C1 segment of cervical spinal cord (tissue), 14 donors: ENCODE data around the gene DNM3.

Experiments
- DNase-seq, 14 donors: peaks; one replicate each; lab custom pipeline; 2025; lab: John Stamatoyannopoulos, UW

DNM3 gene

DNA sequence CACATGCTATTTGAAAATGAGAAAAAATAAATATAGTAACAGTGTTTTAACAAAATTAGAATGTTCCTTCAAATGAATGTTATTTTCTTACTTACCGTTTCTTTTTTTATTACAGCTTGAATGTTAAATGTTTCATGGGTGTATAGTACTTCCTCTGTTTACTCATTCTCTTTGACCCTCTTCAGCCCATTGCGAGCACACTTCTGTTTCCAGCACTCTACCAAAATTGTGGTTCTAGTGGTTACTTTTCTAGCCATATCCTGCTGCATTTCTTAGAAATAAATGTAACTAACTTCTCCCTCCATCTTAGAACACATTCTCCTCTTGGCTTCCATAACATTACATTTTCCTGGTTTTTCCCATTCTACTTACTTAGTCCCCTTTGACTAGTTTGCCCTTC is 389.2 kb downstream of the DNM3 start:
- no peak for DNase-seq

DNA sequence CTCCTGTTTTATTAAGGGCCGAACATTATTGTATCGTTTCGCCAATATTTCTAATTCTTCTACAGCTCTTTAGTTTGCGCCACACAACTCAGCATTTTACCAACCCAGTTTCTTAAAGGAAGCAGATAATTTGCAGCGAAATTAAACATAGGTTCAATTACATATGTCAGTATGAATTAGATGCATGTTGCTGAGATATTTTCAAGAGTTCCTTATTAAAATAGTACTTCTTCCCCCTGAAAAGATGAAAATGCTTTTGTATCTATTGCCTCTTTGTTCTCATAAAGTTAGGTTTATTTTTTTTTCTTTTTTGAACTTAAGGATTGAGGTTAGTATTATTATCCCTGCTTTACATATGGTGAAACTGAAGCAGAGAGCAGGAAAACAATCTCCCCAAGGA is 395.7 kb downstream of the DNM3 start:
- no peak for DNase-seq

DNA sequence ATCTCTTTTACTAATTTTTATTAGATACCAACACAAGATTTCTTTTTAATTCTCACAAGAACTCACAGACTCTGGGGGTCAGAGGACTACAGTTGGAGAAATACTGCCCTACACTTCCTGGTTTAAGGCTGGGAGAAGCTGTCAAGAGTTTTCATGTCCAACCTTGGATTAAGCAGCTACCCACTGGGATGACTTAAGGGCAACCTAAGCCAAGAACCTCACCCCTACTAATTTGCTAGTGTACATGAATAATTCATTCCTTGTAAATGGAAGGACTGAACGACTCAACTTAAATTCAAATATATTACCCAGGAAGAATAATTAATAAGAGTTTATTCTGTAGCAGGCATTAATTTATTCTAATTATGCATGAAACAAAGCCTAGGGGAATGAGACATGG is 396.9 kb downstream of the DNM3 start:
- no peak for DNase-seq

- DNase-seq = no peak
Measured at GRCh38 chr1:172238965-172239364, 397.7 kb downstream of the DNM3 start.

GRCh38 chr1:172239901-172240300 is 398.6 kb downstream of the DNM3 start:
- DNase-seq = peak in 3 of 14 donors; percentile 3 to 20 (median 5)

- no peak for DNase-seq
Measured at GRCh38 chr1:172241540-172241939, 400.2 kb downstream of the DNM3 start.

GRCh38 chr1:172244865-172245264 is 403.6 kb downstream of the DNM3 start:
- DNase-seq = no peak

DNA sequence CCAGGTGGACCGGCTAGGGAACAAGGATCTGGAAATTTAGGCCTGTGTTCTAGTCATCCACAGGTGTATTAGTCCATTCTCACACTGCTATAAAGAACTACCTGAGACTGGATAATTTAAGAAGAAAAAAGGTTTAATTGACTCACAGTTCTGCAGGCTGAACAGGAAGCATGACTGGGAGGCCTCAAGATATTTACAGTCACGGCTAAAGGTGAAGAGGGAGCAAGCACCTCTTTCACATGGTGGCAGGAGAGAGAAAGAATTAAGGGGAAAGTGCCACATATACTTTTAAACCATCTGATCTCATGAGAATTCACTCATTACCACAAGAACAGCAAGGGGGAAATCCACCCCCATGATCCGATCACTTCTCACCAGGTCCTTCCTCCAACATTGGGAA is 404.5 kb downstream of the DNM3 start:
- DNase-seq = no peak

- no peak for DNase-seq
Measured at GRCh38 chr1:172246521-172247390, 405.5 kb downstream of the DNM3 start.

DNA sequence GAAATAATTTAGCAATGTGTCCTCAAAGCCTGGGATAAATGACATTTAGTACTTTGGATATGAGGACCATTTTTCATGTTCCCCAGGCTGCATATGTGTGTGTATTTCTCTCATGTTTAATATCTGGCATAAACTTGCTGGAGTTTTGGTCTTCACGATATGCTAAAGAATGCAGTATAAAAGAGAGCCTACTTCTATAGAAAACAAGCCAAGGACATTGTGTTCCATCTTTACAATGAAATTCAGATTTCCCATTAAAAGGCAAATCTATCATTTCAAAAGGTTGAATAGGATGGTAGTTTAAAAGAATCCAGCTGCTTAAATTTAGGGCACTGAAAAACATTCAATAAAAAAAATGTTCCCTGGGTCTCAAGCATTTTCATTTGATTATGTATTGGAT is 410.2 kb downstream of the DNM3 start:
- no peak for DNase-seq

- DNase-seq = no peak
Measured at GRCh38 chr1:172252321-172252720, 411.0 kb downstream of the DNM3 start.

GRCh38 chr1:172252958-172253357 is 411.7 kb downstream of the DNM3 start:
- DNase-seq = no peak

GRCh38 chr1:172254521-172255222 is 413.4 kb downstream of the DNM3 start:
- DNase-seq = no peak

DNA sequence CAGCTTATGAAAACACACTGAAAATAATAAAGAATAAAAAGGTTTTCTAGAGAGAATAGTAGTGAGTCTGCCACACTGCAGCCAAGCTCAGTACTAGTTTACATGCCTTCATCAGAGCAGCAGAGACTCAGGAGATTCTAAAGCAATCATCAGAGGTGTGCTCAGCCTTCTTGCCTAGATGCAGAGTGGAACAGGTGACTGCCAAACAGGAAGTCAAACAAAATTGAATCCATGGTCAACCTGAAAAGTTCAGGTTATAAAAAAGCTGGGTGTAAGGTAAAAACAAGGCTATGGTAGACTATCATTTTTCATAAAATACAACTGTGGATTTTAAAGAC is 413.9 kb downstream of the DNM3 start:
- DNase-seq = no peak

- DNase-seq = no peak
Measured at GRCh38 chr1:172265905-172266304, 424.6 kb downstream of the DNM3 start.

- no peak for DNase-seq
Measured at GRCh38 chr1:172266528-172267174, 425.4 kb downstream of the DNM3 start.

- no peak for DNase-seq
Measured at GRCh38 chr1:172268237-172268636, 426.9 kb downstream of the DNM3 start.

DNA sequence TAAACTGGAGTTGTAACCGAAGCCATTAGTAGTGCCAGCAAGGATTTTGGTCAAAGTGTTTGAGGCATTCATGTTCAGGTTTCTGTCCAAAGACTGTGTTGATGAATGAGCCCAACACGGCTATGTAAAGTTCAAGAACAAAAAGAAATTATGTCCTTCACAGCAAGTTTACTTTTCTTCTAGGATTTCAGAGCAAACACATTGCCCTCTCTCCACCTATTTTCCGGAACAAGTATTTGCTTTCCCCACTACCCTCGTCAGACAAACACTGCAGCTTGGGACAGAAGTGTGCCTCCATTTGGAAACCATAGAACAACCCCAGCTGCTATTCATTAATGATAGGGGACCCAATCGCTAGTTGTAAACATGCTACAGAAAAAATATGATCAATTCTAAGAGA is 427.8 kb downstream of the DNM3 start:
- no peak for DNase-seq

DNA sequence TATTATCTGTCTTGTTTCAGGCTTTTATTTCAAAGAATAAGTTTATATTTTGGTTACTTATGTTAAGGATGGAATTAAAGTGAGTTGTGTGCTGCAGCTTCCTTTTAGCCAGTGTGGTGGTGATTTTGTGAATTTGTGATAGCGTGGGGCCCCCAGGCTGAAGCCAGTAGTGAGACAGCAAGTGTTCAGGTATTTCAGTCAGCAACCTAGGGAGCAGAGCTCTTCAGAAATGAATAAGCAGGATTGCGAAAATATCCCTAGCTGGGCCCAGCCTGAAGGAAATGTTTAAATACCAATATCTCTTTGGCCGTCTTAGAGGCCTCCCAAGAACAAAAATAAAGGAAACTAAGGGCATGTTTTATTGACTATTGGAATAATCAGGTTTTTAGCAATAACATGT is 428.3 kb downstream of the DNM3 start:
- no peak for DNase-seq

DNA sequence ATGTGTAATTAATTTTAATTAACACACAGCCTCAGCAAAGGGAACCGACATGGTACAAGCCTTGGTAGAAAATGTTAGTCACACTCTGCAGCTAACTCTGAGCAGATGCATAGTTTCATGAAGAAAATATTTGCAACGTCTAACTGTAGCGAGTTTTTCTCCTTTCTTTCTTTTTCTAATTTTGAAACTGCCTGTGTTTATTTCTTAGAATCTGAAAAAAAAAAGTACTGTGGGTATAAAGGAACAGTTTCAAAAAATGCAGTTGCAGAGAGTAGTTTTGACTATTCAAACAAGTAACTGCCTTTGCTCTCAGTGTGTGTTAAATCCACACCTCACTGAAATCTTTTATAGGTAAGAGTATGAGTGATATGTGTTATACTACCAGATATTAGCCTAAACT is 429.3 kb downstream of the DNM3 start:
- no peak for DNase-seq

- no peak for DNase-seq
Measured at GRCh38 chr1:172272087-172272486, 430.8 kb downstream of the DNM3 start.

- no peak for DNase-seq
Measured at GRCh38 chr1:172273647-172274396, 432.5 kb downstream of the DNM3 start.
